Right lobe of liver (tissue), 4 donors: ENCODE measurements around the gene SGK2.

Experiments
- CTCF ChIP-seq, 4 donors: fragments of 200-600 bp in 3 of 4; fragments of 450-650 bp in 1 of 4; IDR thresholded peaks; one replicate each; pipeline versions ENCODE4 v1.5.1 to v1.8.0; 2016 to 2022; ENCODE audit warnings: antibody characterized with exemption in 4 of 4, mild to moderate bottlenecking in 2 of 4
- POLR2A ChIP-seq: fragments of 450-650 bp; IDR thresholded peaks from one replicate; pipeline ENCODE4 v1.6.1; 2017; ENCODE audit warnings: antibody characterized with exemption, mild to moderate bottlenecking
- donor health status: DM: no; HTN: no; CAD: no.
- donor health status: DM: no; HTN: no; CAD: no.
- donor health status: DM: no; HTN: yes; CAD: no.

- no peak for TF ChIP-seq POLR2A
- no peak for TF ChIP-seq CTCF (IDR thresholded peaks at IDR 0.05)
Measured at GRCh38 chr20:43576108-43576507, 17.3 kb downstream of the SGK2 start.
